GM18951 (cell line): ENCODE measurements around the gene KCNH6.

Experiments
- POLR2A ChIP-seq: IDR thresholded peaks from 4 replicates; pipeline ENCODE4 v1.6.1; 2011; ENCODE audit warnings: mild to moderate bottlenecking; ENCODE audit not compliant: insufficient read length, insufficient read depth; ENCODE audit errors: extremely low read depth
- in situ Hi-C: fragments of 300-500 bp; cut with MboI; formaldehyde crosslinking; loops from one replicate; pipeline ENCODE4 v1.12.0; 2022; ENCODE audit warnings: low sequenced_read_pairs, mixed read lengths, inconsistent platforms; ENCODE audit not compliant: unreplicated experiment

Gene KCNH6

DNA sequence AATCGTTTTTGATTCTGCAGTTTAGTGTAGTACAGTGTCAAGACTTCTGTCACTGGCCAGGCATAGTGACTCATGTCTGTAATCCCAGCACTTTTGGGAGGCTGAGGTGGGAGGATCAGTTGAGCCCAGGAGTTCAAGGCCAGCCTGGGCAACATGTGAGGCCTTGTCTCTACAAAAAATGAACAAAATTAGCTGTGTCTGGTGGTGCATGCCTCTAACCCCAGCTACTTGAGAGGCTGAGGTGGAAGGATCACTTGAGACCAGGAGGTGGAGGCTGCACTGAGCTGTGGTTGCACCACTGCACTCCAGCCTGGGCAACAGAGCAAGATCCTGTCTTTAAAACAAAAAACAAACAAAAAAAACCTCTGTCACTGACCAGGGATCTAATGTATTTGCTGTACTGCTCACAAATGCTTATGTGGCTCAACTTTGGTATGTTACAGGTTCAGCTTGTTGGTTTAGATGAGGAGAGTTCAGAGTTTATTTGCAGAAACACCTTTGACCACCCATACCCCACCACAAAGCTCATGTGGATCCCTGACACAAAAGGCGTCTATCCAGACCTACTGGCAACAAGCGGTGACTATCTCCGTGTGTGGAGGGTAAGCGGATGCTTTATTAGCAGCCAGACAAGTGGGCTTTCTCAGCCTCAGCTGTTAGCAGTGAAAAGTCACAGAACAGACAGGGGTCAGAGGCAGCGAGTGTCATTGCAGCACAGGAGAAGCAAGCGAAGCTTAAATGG, 55.0 kb downstream of the KCNH6 start:
- no peak for TF ChIP-seq POLR2A
- in situ Hi-C loops = no loop called here

DNA sequence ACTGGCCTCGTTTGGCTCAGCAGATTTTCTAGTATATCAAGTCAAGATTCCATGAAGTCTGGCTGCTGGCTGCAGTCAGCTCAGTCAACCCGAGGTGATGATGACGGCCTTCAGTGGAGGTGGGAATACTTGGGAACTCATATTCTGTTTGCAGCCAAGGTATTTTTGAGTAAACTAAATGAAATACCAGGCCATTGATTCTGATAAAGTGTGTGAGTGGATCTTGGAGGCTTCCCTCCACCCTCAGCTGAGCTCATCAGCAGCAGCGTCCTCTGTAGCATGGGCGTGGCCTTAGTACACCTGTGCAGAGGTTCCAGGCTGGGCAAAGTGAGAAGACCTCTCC, 55.6 kb downstream of the KCNH6 start:
- in situ Hi-C loops = no loop called here
- TF ChIP-seq POLR2A = no peak

DNA sequence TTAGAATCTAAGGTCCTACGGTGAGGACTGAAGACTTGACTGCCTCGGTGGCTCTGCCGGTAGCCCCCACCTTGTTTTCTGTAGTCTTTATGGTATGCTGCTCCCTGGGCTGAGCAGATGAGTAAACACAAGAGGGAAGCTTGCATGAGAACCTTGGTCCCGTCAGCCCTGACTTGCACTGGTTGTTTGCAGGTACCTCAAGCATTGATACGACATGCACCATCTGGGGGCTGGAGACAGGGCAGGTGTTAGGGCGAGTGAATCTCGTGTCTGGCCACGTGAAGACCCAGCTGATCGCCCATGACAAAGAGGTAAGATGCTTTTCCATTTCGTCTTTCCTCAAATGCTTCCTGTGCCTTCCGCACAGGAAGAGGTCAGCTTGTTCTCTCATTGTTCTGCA, 56.5 kb downstream of the KCNH6 start:
- in situ Hi-C loops = no loop called here

DNA sequence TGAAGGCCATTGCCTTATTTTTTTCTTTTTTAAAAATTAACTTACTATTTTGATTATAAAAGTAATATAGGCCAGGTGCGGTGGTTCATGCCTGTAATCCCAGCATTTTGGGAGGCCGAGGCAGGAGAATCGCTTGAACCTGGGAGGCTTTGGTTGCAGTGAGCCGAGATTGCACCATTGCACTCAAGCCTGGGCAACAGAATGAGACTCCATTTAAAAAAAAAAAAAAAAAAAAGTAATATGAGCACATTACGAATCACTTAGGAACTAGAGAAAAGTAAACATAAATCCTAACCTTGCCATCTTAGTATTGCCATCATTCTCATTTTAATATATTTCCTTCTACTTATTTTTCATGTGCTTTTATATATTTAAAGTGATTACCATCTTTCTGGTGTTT, 64.6 kb downstream of the KCNH6 start:
- no peak for TF ChIP-seq POLR2A
- in situ Hi-C loops = no loop called here

More for the DNA sequence above, 56.5 kb downstream of the KCNH6 start:
- no peak for TF ChIP-seq POLR2A

DNA sequence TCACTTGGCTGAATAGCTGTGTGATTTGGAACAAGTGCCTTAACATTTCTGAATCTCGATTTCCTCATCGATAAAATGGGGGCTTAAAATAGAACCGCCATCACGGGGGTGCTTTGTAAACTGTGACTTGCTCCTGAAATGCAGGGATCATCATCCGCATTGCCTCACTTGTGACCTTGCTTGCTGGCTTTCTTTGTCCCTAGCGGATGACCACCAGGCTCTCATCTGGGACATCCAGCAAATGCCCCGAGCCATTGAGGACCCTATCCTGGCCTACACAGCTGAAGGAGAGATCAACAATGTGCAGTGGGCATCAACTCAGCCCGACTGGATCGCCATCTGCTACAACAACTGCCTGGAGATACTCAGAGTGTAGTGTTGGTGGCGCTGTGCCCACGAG, 65.6 kb downstream of the KCNH6 start:
- no peak for TF ChIP-seq POLR2A
- in situ Hi-C loops = no loop called here

DNA sequence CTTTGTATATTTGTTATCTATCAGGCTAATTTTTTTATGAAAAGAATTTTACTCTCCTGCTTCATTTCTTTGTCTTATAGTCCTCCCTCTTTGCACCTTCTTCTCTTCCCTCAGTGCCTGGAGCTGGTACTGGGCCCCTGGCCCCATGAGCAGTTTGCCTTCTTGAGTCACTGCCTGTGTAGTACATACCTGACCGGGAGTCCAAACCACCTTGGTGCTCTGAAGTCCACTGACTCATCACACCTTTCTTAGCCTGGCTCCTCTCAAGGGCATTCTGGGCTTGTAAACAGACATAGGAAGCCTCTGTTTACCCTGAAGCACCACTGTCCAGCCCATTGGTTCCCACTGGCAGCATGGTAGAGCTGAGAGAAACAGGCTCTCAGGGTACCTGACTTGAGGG, 66.5 kb downstream of the KCNH6 start:
- in situ Hi-C loops = no loop called here
- no peak for TF ChIP-seq POLR2A

DNA sequence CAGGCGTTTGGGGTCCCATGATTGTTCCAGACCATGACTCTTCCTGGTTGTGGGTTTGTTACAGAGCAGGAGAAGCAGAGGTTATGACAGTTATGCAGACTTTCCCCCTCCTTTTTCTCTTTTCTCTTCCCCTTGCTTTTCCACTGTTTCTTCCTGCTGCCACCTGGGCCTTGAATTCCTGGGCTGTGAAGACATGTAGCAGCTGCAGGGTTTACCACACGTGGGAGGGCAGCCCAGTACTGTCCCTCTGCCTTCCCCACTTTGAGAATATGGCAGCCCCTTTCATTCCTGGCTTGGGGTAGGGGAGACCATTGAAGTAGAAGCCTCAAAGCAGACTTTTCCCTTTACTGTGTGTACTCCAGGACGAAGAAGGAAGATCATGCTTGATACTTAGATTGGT, 69.6 kb downstream of the KCNH6 start:
- no peak for TF ChIP-seq POLR2A
- in situ Hi-C loops = no loop called here

DNA sequence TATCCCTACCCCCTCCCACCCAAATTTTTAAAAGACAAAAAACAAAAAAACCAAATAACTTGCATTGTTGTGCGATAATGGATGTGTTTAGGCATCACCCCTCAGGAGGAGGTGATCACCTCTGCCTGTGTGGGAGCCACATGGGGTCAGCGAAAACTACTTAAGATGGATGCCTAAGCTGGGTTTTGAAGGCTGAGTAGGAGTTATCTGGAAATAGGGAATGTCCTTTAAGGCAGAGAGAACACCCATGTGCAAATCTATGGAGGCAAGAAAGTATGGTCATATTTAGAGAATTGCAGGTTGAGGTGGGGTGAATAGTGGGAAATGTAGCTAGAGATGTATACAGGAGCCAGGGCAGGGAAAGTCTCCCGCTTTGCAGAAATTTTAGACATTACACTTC, 72.0 kb downstream of the KCNH6 start:
- no peak for TF ChIP-seq POLR2A
- in situ Hi-C loops = no loop called here
